HCT116 (cell line): Measurements from ENCODE around the gene CD164L2. TPM values are rescaled to one million over a fixed set of nuclear protein-coding genes. Genes with fewer than 3 reads are reported as not detected.

ENCODE experiments used
- ATAC-seq: fragments of 200-7000 bp; cut with Tn5 transposase; 2 replicates; pipeline ENCODE4 v1.9.1; 2020; ENCODE audit warnings: mild to moderate bottlenecking, moderate library complexity
- BruUV-seq: library from RNA; stranded (reverse); fragments of 400-500 nt; replicated peaks from 2 replicates; lab custom pipeline; 2021; lab: Mats Ljungman, UMichigan
- CTCF ChIA-PET: fragments of 300-600 bp; sonication (Branson Sonifier 250); formaldehyde crosslinking; loops from one replicate; lab custom pipeline; 2021; ENCODE audit warnings: antibody characterized with exemption; lab: Charles Lee
- POLR2A ChIA-PET: fragments of 300-600, 350-600 bp; sonication (Branson Sonifier 250); formaldehyde crosslinking; loops from one replicate; lab custom pipeline; 2021; ENCODE audit warnings: antibody characterized with exemption; lab: Charles Lee
- RAD21 ChIA-PET, 2 experiments: fragments of 300-600 bp; sonication (Branson Sonifier 250); formaldehyde crosslinking; loops; one replicate each; lab custom pipeline; 2023; ENCODE audit warnings: low total read pairs in 2 of 2; ENCODE audit not compliant: uncharacterized antibody in 2 of 2, unreplicated experiment in 2 of 2, low non-redundant PET in 1 of 2; lab: Charles Lee
- DNase-seq: peaks from one replicate; pipeline ENCODE4 v3.0.0-alpha.2; 2010; ENCODE audit warnings: low read depth, low spot score
- H2AFZ ChIP-seq: fragments of 200-600 bp; shearing (Covaris generic), sonication (generic); 2 replicates; pipeline ENCODE4 v1.6.1; 2017; ENCODE audit warnings: low read depth, mixed run types, mixed read lengths, antibody characterized with exemption, low read length; ENCODE audit not compliant: poor library complexity, severe bottlenecking
- H3K27ac ChIP-seq: 2 replicates; pipeline ENCODE4 v1.5.1; 2012; ENCODE audit warnings: low read depth, low read length
- H3K27me3 ChIP-seq: fragments of 200-600 bp; sonication (generic); 2 replicates; pipeline ENCODE4 v1.6.1; 2016; ENCODE audit warnings: mixed run types, low read length, mixed read lengths; ENCODE audit not compliant: insufficient read depth
- H3K36me3 ChIP-seq, 2 experiments: fragments of 200-500 bp in 1 of 2; fragments of 200-600 bp in 1 of 2; sonication (Bioruptor generic) in 1 of 2; sonication (generic) in 1 of 2; 2 replicates each; pipeline versions ENCODE4 v1.5.1 to v1.6.1; 2014 to 2016; ENCODE audit warnings: low read length in 2 of 2, inconsistent platforms in 1 of 2, mixed read lengths in 1 of 2, mixed run types in 1 of 2; ENCODE audit not compliant: insufficient read depth in 2 of 2, control insufficient read depth in 1 of 2
- H3K4me1 ChIP-seq, 2 experiments: fragments of 200-600 bp in 1 of 2; sonication (generic) in 1 of 2; 2 replicates each; pipeline versions ENCODE4 v1.5.1 to v1.6.1; 2012 to 2017; ENCODE audit warnings: low read length in 2 of 2, inconsistent platforms in 1 of 2, mild to moderate bottlenecking in 1 of 2, mixed read lengths in 1 of 2, mixed run types in 1 of 2, moderate library complexity in 1 of 2; ENCODE audit not compliant: insufficient read depth in 2 of 2, control insufficient read depth in 1 of 2
- H3K4me2 ChIP-seq: fragments of 200-600 bp; sonication (generic); 2 replicates; pipeline ENCODE4 v1.6.1; 2017; ENCODE audit warnings: mixed run types, low read length, mixed read lengths
- H3K4me3 ChIP-seq, 2 experiments: fragments of 200-600 bp in 1 of 2; sonication (generic) in 1 of 2; replicated peaks in 1 of 2; 2 replicates each; pipeline ENCODE4 v1.5.1; 2011 to 2016; ENCODE audit warnings: low read length in 2 of 2, control low read depth in 1 of 2, low read depth in 1 of 2, mild to moderate bottlenecking in 1 of 2, mixed read lengths in 1 of 2, mixed run types in 1 of 2
- H3K79me2 ChIP-seq: fragments of 200-600 bp; sonication (generic); 2 replicates; pipeline ENCODE4 v1.6.1; 2017; ENCODE audit warnings: mild to moderate bottlenecking, mixed run types, low read length, moderate library complexity, mixed read lengths; ENCODE audit not compliant: insufficient read depth
- H3K9ac ChIP-seq: fragments of 200-600 bp; sonication (generic); 2 replicates; pipeline ENCODE4 v1.6.1; 2016; ENCODE audit warnings: low read length, mixed read lengths
- H3K9me2 ChIP-seq: fragments of 200-600 bp; sonication (generic), shearing (Covaris generic); 2 replicates; pipeline ENCODE4 v1.6.1; 2017; ENCODE audit warnings: mixed run types, mild to moderate bottlenecking, moderate library complexity; ENCODE audit not compliant: insufficient read depth
- H3K9me3 ChIP-seq, 2 experiments: fragments of 200-500 bp in 1 of 2; fragments of 200-600 bp in 1 of 2; sonication (Bioruptor generic) in 1 of 2; sonication (generic) in 1 of 2; 2 replicates each; pipeline ENCODE4 v1.6.1; 2014 to 2017; ENCODE audit warnings: low read length in 2 of 2, mixed read lengths in 2 of 2, inconsistent platforms in 1 of 2, low read depth in 1 of 2, mild to moderate bottlenecking in 1 of 2, mixed run types in 1 of 2, moderate library complexity in 1 of 2; ENCODE audit not compliant: control insufficient read depth in 1 of 2, insufficient read depth in 1 of 2
- H4K20me1 ChIP-seq: fragments of 200-600 bp; sonication (generic), shearing (Covaris generic); 2 replicates; pipeline ENCODE4 v1.6.1; 2017; ENCODE audit warnings: mixed run types, mild to moderate bottlenecking, moderate library complexity; ENCODE audit not compliant: insufficient read depth
- EZH2phosphoT487 ChIP-seq: fragments of 200-600 bp; IDR thresholded peaks from 2 replicates; pipeline ENCODE4 v1.6.1; 2018; ENCODE audit warnings: antibody characterized with exemption, borderline replicate concordance
- FOSL1 ChIP-seq: IDR thresholded peaks from 2 replicates; pipeline ENCODE4 v1.6.1; 2012; ENCODE audit warnings: low read depth
- JUND ChIP-seq: IDR thresholded peaks from 2 replicates; pipeline ENCODE4 v1.6.1; 2012
- MAX ChIP-seq: IDR thresholded peaks from 2 replicates; pipeline ENCODE4 v1.6.1; 2012
- POLR2A ChIP-seq: IDR thresholded peaks from 2 replicates; pipeline ENCODE4 v1.7.0; 2011; ENCODE audit warnings: borderline replicate concordance; ENCODE audit not compliant: insufficient read depth, insufficient read length; ENCODE audit errors: extremely low read depth
- POLR2AphosphoS5 ChIP-seq: IDR thresholded peaks from 2 replicates; pipeline ENCODE4 v1.6.1; 2011; ENCODE audit warnings: mild to moderate bottlenecking, low read depth, low read length, moderate library complexity
- RAD21 ChIP-seq: IDR thresholded peaks from 2 replicates; pipeline ENCODE4 v1.6.1; 2012; ENCODE audit warnings: low read depth, mild to moderate bottlenecking
- REST ChIP-seq: IDR thresholded peaks from 2 replicates; pipeline ENCODE4 v1.6.1; 2012; ENCODE audit warnings: low read depth
- SIN3A ChIP-seq: IDR thresholded peaks from 2 replicates; pipeline ENCODE4 v1.6.1; 2012; ENCODE audit warnings: low read depth
- SRF ChIP-seq: IDR thresholded peaks from 2 replicates; pipeline ENCODE4 v1.6.1; 2012; ENCODE audit warnings: low read depth
- TCF7L2 ChIP-seq: IDR thresholded peaks from 2 replicates; pipeline ENCODE4 v1.7.0; 2011; ENCODE audit warnings: borderline replicate concordance, inconsistent platforms; ENCODE audit not compliant: insufficient read depth, insufficient read length; ENCODE audit errors: extremely low read depth
- YY1 ChIP-seq: IDR thresholded peaks from 2 replicates; pipeline ENCODE4 v1.6.1; 2011; ENCODE audit warnings: low read length, low read depth, moderate library complexity, mild to moderate bottlenecking; ENCODE audit not compliant: insufficient replicate concordance; ENCODE audit errors: extremely low read depth
- ZBTB33 ChIP-seq: IDR thresholded peaks from 2 replicates; pipeline ENCODE4 v1.6.1; 2011; ENCODE audit warnings: mild to moderate bottlenecking, low read length, moderate library complexity; ENCODE audit not compliant: insufficient replicate concordance; ENCODE audit errors: extremely low read depth
- ZFX ChIP-seq: fragments of 450-650 bp; IDR thresholded peaks from 2 replicates; pipeline ENCODE4 v1.6.1; 2017
- ZNF274 ChIP-seq: fragments of 200-500 bp; sonication (Bioruptor generic); IDR thresholded peaks from 2 replicates; pipeline ENCODE4 v1.6.1; 2014; ENCODE audit warnings: mild to moderate bottlenecking, low read depth, low read length, inconsistent platforms
- intact Hi-C: fragments of 100-400 bp; cut with micrococcal nuclease; formaldehyde crosslinking; loops from 2 replicates; pipeline ENCODE4 v1.10.0; 2022
- total RNA-seq: library from RNA; stranded (reverse); gene quantifications from one replicate; pipeline ENCODE4 v1.2.1, GENCODE V29; 2021; ENCODE audit not compliant: unreplicated experiment

CD164L2 gene
- total RNA-seq, 1 experiment from 2014 or later, result 11.6 TPM

DNA sequence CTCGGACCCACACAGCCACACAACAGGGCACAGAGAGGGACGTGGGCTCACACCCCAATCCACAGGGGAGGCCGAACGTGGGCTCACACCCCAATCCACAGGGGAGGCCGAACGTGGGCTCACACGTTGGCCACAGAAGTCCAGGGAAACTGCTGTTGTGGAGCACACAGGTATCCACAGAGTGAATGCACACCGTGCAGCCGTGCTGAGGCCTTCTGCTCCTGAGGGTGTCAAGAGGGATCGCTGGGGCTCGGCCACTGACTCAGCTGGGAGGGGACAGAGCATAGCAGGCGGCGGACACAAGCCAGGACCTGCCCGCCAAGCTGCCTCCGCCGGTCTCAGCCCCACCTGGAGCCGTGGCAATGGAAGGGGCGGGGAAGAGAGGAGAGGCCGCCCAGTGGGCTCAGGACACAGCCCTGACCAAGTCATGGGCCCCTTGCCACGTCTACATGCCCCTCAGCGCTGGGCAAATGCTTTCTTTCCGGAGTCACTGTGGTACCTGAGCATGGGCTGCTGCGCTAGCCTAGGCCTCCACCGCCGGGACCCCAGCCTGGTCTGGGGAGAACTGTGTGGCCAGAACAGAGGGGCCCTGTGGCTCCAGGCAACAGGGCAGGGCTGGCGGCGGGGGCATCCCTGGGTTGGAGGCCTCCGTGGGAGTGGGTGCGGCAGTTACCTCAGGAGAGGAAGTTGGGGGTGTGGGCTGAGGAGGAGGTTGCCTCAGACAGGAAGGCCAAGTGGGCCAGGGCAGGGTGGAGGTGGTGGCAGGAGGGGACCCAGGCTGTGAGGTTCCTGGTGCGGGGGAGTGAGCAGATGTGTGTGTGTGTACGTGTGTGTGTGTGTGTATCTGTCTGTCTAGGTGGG is 40.1 kb downstream of the CD164L2 start:
- TF ChIP-seq SRF (no peak), JUND (no peak), MAX (no peak), FOSL1 (no peak), POLR2A (no peak), SIN3A (no peak), ZBTB33 (no peak), TCF7L2 (no peak), ZFX (peak; percentile 64), EZH2phosphoT487 (no peak), ZNF274 (no peak), RAD21 (no peak), REST (no peak), YY1 (peak; percentile 35), POLR2AphosphoS5 (peak; percentile 75)
- Histone ChIP-seq H3K9me3 (no peaks in the 10 kb centered on the region), H3K4me1 (peaks cover 37 to 74% of the 10 kb centered on the region in 2 experiments), H3K36me3 (no peaks in the 10 kb centered on the region), H3K27ac (peak overlapping the region; percentile 95), H2AFZ (no peak overlapping the region), H3K27me3 (no peaks in the 10 kb centered on the region), H3K4me2 (peak overlapping the region; percentile 95), H3K79me2 (peaks cover 21% of the 10 kb centered on the region; the same call in 1 of the 2 replicates), H4K20me1 (no peaks in the 10 kb centered on the region), H3K9ac (peak overlapping the region; percentile 75), H3K9me2 (no peaks in the 10 kb centered on the region), H3K4me3 (peak overlapping the region; percentile 80 to 91)
- BruUV-seq, result no TSS peak
- RAD21 ChIA-PET, result interaction anchor here in 1 of 2 experiments (1.9 kb wide), 1 partner anchor 15 kb away, joined by 5 read pairs; no protein-coding TSS in a partner anchor
- CTCF ChIA-PET, result interaction anchor here (0.7 to 2.2 kb wide), 3 partner anchors 11 to 45 kb away, joined by 3 to 7 read pairs (median 4); no protein-coding TSS in a partner anchor
- intact Hi-C loops, result no loop called here
- POLR2A ChIA-PET, result interaction anchor here (1.1 to 2.8 kb wide), 4 partner anchors 9 to 24 kb away, joined by 3 to 10 read pairs (median 4); partner anchors contain the start of gene MAP3K6
- ATAC-seq (peak; percentile 63), DNase-seq (no peak)
